ENCODE data around the gene TAF10.

The TAF10 gene

DNA sequence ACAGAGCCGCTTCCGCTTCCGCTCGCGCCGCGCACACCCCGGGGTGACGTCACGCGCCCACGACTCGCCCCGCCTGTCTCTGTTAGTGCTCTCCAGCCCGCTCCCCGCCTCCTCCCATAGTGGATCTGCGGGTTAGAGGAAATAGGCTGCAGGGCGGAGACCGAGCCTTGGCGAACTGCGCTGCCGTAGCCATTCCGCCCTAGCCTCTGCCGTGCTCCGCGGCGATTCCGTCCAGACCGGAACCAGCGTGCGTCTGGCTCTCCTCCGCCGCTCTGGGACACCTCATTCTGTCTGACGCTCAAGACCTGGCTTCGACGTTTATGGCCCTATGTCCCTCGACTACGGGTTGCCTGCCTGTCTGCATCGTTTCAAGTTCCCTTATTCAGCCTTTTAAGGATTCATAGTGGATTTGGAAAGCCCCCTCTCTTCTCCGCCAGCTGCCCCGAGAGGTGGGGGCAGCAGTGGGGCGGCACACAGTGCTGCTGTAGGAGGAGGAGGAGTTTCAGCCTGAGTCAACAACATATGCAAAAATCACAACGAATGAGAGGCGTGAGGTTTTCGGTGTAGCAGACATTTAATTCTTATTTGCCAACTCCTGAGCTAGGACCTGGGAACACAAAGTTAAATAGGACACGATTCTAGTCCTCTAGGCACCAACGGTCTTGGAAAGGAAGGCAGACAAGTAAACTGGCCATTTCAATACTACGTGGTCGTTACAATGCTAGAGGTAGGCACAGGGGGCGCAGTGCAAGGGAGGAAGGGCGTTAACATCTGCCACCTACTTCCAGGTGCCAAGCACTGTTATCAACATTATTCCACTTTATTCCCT, at the start of gene TAF10:
Gene TAF10, minus strand, starts transcription at position 4 of the 829 bp plus-strand sequence. CDS start 27 bp downstream, outside the sequence.
- H3K9me3 ChIP-seq: no peaks in the 10 kb centered on the region
- H3K27me3 ChIP-seq (ENCODE audit: low read depth): no peaks in the 10 kb centered on the region
- H3K36me3 ChIP-seq (replicated peaks): peaks cover 45% of the 10 kb centered on the region
- in situ Hi-C loops (cut with MboI; ENCODE audit: low sequenced_read_pairs): loop anchor here (5.0 kb wide), 1 partner anchor 70 kb away; the partner anchor contains the start of gene MRPL17
- H3K4me1 ChIP-seq: peaks cover 6% of the 10 kb centered on the region
- H3K4me3 ChIP-seq: peak within 1 kb of the TSS; percentile 64
- peak; percentile 90 to 97 for DNase-seq (ENCODE audit: low spot score in 2 of 2)

DNA sequence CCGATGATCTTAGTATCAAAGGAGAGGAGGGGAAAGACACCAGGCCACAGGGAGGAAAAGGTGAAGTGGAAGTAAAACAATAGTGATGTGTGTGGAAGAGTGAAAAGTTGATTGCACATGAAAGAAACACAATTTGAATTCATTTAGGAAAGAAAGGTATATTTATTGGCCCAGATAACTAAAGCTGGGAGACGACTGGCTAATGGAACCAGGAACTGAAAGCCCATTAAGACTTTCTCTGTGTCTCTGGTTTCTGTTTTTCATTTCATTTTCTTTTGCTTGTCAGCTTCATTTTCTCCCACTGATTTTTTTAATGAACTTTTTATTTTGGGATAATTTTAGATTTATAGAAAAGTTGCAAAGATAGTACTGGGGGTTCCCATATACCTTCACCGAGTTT, 48.7 kb upstream of the TAF10 start:
- H3K36me3 ChIP-seq (replicated peaks): no peaks in the 10 kb centered on the region
- no peaks in the 10 kb centered on the region for H3K9me3 ChIP-seq
- peaks cover 5% of the 10 kb centered on the region; the same call in 1 of the 2 replicates for H3K27me3 ChIP-seq (ENCODE audit: low read depth)
- no peak overlapping the region for H3K4me3 ChIP-seq
- no peak for DNase-seq (ENCODE audit: low spot score in 2 of 2)
- in situ Hi-C loops (cut with MboI; ENCODE audit: low sequenced_read_pairs): no loop called here
- no peaks in the 10 kb centered on the region for H3K4me1 ChIP-seq

DNA sequence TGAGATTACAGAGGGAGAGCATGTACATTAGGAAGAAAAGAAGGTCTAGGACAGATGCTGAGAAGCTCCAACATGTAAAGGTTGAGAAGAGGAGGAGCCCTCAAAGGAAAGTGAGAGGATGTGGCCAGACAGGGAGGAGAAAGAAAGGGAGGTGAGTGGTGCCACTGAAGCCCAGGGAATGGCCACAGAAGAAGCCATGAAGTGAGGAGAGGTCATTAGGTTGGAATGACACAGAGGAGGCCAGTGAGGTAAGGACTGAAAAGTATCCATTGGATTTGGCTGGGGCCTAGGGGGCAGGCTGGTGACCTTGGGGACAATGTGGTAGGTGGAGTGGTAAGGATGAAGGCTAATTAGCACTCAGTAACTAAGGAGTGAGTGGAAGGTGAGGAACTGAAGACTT, 46.6 kb upstream of the TAF10 start:
- Histone ChIP-seq H3K4me1 (no peaks in the 10 kb centered on the region), H3K27me3 (ENCODE audit: low read depth) (peaks cover 5% of the 10 kb centered on the region; the same call in 1 of the 2 replicates), H3K9me3 (no peaks in the 10 kb centered on the region), H3K4me3 (no peak overlapping the region), H3K36me3 (replicated peaks) (no peaks in the 10 kb centered on the region)
- in situ Hi-C loops (cut with MboI; ENCODE audit: low sequenced_read_pairs): no loop called here
- no peak for DNase-seq (ENCODE audit: low spot score in 2 of 2)

DNA sequence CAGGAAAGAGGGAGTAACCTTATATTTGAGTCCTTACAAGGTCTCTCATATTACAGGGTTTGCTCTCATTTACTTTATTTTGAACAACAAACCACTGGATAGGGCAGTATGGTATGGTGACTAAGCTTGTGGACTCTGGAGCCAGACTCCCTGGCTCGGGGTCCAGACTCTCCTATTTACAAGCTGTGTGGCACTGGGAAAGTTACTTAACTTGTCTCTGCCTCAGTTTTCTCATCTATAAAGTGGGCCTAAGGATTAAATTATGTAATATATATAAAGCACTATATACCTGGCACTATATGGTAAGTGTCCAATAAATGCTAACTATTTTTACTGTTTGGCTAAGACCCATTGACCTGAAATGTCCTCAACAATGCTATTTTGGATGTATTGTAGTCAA, 45.3 kb upstream of the TAF10 start:
- in situ Hi-C loops (cut with MboI; ENCODE audit: low sequenced_read_pairs): no loop called here

DNA sequence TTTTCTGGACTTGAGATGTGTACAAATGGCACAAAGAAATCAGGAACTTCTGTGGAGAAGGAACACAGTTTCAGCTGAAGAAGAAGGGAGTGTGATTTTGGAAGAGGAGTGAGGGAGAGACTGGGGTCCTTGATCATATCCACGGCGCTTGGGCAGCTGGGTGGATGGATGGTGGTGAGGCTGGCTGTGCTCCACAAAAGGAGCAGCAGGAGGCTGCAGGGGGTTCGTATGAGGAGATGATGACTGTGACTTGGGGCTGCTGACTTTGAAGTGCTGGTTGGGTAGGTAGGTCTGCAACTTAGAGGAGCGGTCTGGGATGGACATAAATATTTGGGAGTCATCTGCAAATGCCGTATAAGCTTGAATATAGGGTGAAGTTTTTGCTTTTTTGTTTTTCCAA, 44.9 kb upstream of the TAF10 start:
- peaks cover 7% of the 10 kb centered on the region for H3K27me3 ChIP-seq (ENCODE audit: low read depth)
- DNase-seq (ENCODE audit: low spot score in 2 of 2): no peak
- no peaks in the 10 kb centered on the region for H3K36me3 ChIP-seq (replicated peaks)
- no peaks in the 10 kb centered on the region for H3K4me1 ChIP-seq
- no peak overlapping the region for H3K4me3 ChIP-seq
- in situ Hi-C loops (cut with MboI; ENCODE audit: low sequenced_read_pairs): no loop called here
- no peaks in the 10 kb centered on the region for H3K9me3 ChIP-seq

More for the DNA sequence above, 45.3 kb upstream of the TAF10 start:
- no peak for DNase-seq (ENCODE audit: low spot score in 2 of 2)
- Histone ChIP-seq H3K4me3 (no peak overlapping the region), H3K36me3 (replicated peaks) (no peaks in the 10 kb centered on the region), H3K9me3 (no peaks in the 10 kb centered on the region), H3K27me3 (ENCODE audit: low read depth) (peaks cover 5% of the 10 kb centered on the region; the same call in 1 of the 2 replicates), H3K4me1 (no peaks in the 10 kb centered on the region)

DNA sequence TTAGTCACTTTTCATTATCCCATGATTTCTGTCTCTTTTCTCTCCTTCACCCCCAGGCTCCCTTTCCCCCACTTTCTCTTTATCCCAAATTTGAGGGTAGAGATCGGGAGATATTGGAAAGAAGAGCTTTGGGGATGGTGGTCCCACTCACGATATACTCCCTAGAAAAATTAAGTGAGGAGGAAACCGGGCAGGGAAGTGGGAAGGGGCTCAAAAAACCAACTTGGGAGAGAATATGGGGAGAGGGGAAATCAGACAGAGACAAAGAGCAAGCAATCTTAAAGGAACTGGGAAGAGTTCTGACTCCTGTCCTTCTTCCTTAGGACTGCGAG, 44.5 kb upstream of the TAF10 start:
- H3K9me3 ChIP-seq: no peaks in the 10 kb centered on the region
- peaks cover 9% of the 10 kb centered on the region for H3K27me3 ChIP-seq (ENCODE audit: low read depth)
- in situ Hi-C loops (cut with MboI; ENCODE audit: low sequenced_read_pairs): no loop called here
- DNase-seq (ENCODE audit: low spot score in 2 of 2): no peak
- H3K4me3 ChIP-seq: no peak overlapping the region
- no peaks in the 10 kb centered on the region for H3K36me3 ChIP-seq (replicated peaks)
- no peaks in the 10 kb centered on the region for H3K4me1 ChIP-seq

DNA sequence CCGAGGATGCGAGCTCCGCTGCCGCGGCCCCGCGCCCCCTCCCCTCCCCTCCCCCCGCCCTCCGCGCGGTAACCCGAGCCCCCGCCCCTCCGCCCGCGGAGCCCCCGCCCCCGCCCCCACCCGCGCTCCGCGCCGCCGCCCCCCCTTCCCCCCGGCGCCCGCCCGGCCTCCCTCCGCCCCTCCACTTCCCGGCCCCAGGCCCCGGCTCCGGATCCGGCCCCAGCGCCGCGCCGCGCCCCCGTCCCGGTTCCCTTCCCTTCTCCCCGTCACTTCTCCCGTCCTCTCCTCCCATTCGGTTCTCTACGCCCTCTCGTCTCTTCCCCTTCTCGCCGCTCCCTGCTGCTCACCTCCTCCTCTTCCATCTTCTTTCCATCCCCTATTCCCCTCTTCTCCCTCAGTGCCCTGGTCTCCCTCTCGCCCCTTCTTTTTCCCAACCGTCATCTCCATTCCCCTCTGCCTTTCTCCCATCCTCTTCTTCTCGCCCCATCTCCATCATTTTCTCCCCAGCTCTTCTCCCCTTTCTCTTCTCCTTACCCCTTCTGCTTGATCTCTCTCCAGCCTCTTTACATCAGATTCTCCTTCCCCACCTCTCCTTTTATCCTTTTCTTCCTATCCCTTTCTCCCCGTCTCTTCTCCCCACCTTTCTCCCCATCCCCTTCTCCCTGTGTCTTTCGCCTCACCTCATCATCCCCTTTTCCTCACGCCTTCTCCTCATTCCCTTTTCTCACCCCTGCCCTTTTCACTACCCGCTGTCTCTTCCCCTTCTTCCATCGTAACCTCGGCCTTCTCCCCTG, 44.0 kb upstream of the TAF10 start, which contains the start of gene DCHS1:
Gene DCHS1, minus strand, starts transcription at position 20 of the 794 bp plus-strand sequence. CDS start 14,196 bp downstream, outside the sequence.
- H3K36me3 ChIP-seq (replicated peaks): no peaks in the 10 kb centered on the region
- H3K4me1 ChIP-seq: no peaks in the 10 kb centered on the region
- H3K4me3 ChIP-seq: peak within 1 kb of the TSS; percentile 32
- in situ Hi-C loops (cut with MboI; ENCODE audit: low sequenced_read_pairs): no loop called here
- peaks cover 9% of the 10 kb centered on the region for H3K27me3 ChIP-seq (ENCODE audit: low read depth)
- no peaks in the 10 kb centered on the region for H3K9me3 ChIP-seq
- DNase-seq (ENCODE audit: low spot score in 2 of 2): peak in 1 of 2 experiments; percentile 57

DNA sequence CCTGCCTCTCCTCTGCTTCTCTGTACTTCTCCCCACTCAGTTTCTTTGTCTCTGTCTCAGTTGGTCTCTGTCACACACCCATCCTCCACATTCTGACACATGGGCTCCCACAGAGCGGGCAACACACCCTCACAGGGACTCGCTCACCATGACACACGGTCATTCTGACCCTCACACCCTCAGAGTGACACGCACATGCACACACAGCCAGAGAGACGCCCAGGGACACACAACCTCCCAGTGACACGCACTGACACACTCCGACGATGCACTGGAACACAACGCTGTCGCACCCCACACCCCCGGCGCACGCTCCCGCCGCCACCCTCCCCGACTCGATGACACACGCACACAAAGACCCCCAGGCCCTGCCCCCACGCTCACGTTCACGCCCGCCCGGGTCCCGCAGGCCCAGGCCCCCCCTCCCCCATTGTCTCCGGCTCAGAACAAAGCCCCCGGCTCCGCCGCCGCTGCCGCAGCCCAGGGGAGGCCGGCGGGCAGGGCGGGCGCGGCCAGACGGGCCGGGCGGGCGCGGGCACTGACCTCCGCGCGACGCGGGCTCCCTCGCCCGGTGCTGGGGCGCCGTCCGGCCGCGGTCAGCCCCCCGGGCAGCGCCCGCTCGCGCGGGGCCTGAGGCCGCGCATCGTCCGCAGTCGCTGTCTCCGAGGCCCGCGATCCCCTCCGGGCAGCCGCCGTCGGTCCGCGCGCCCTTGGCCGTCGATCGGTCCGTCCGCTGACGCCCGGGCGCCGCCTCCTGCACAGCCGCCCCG, 43.2 kb upstream of the TAF10 start:
- no peaks in the 10 kb centered on the region for H3K4me1 ChIP-seq
- in situ Hi-C loops (cut with MboI; ENCODE audit: low sequenced_read_pairs): no loop called here
- H3K36me3 ChIP-seq (replicated peaks): no peaks in the 10 kb centered on the region
- no peaks in the 10 kb centered on the region for H3K9me3 ChIP-seq
- DNase-seq (ENCODE audit: low spot score in 2 of 2): peak in 1 of 2 experiments; percentile 17
- peaks cover 9% of the 10 kb centered on the region for H3K27me3 ChIP-seq (ENCODE audit: low read depth)
- peak overlapping the region; percentile 8; the same call in 1 of the 2 replicates for H3K4me3 ChIP-seq

DNA sequence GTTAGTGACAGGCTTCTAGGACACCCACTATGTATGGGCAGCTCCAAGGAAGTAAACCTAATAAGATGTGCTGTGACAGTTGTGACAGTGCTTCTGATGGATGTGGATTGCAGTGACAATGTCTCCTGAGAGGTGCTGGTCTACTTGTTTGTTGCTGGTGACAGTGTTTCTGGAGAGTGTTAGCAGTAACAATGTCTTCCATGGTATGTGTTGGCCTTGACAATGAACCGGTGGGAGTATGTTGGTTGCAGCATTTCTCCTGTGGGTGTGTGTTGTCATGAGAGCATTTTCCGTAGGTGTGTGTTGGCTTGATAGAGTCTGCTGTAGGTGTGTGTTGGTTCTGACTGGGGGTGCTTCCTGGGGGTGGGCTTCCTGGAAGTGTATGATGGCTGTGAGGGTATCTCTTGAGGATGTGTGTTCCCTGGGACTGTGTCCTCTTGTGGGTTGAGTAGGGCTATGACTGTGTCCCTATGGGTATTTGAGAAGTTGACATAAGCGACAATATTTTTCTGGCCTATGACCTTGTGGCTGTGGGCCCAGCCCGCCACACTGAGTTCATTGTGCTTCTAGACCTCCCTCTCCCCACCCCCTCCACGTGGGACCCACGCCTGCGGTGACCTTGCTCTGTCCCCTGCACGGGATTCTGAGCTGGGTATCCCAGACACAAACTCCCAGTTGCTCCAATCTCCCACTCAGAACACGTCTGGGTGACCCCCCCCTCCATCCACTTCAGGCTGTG, 42.4 kb upstream of the TAF10 start:
- Histone ChIP-seq H3K36me3 (replicated peaks) (no peaks in the 10 kb centered on the region), H3K27me3 (ENCODE audit: low read depth) (peaks cover 9% of the 10 kb centered on the region), H3K9me3 (no peaks in the 10 kb centered on the region), H3K4me3 (no peak overlapping the region), H3K4me1 (no peaks in the 10 kb centered on the region)
- DNase-seq (ENCODE audit: low spot score in 2 of 2): no peak
- in situ Hi-C loops (cut with MboI; ENCODE audit: low sequenced_read_pairs): no loop called here

DNA sequence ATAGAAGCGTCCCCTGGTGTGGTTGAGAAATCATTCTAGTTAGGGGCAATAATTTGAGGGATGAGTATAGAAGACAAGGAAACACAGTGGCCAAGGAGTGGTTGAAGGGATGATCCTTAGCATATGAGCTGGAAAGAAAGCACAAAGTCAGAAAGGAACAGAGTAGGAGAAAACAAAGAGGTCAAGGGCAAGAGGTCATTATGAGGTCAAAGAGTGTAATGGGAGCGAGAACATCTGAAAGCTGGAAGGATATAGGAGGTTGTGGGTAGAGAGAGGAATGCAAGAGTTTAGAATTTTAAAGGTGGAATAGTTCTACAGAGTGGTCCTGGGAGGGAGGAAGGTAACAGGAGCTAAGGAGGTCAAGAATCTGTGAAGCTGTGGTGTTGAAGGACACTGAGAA, 41.6 kb upstream of the TAF10 start:
- Histone ChIP-seq H3K9me3 (no peaks in the 10 kb centered on the region), H3K27me3 (ENCODE audit: low read depth) (peaks cover 9% of the 10 kb centered on the region), H3K4me3 (no peak overlapping the region), H3K36me3 (replicated peaks) (no peaks in the 10 kb centered on the region), H3K4me1 (no peaks in the 10 kb centered on the region)
- in situ Hi-C loops (cut with MboI; ENCODE audit: low sequenced_read_pairs): no loop called here
- DNase-seq (ENCODE audit: low spot score in 2 of 2): no peak

DNA sequence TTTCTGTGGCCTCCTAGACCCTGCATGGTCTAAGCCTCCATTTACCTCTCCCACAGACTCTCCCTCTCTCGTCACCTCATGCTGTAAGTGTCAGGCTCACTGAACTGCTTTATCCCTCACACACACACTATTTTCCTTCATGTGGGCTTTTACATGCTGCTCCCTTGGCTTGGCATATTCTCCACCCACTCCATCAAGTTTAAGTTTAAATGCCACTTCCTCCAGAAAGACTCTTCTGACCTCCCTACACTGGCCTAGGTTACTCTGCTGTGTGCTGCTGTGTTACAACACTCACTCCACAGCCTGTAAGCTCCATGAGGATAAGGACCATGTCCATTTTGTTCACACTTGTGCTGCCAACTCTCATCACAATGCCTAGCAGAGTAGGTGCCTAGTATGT, 41.1 kb upstream of the TAF10 start:
- in situ Hi-C loops (cut with MboI; ENCODE audit: low sequenced_read_pairs): no loop called here
- no peaks in the 10 kb centered on the region for H3K36me3 ChIP-seq (replicated peaks)
- no peaks in the 10 kb centered on the region for H3K4me1 ChIP-seq
- H3K4me3 ChIP-seq: no peak overlapping the region
- H3K9me3 ChIP-seq: no peaks in the 10 kb centered on the region
- H3K27me3 ChIP-seq (ENCODE audit: low read depth): peaks cover 9% of the 10 kb centered on the region
- DNase-seq (ENCODE audit: low spot score in 2 of 2): no peak

DNA sequence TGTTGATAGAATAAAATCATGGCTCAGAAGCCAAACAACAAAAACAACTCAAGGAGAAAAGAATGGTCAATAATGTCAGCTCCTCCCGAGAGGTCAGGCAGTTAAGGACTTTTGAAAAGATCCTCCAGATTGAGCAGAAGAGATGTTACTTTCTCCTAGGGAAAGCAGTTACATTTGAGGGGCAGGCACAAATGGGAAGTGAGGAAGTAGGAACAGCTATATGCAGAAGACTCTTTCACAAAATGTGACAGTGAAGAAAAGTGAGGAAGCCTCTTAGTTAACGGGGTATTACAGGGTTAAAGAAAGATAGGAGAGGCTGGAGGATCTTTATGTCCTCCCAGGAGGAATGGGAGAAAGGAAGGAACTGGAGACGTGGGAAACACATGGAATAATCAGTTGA, 40.2 kb upstream of the TAF10 start:
- H3K4me1 ChIP-seq: no peaks in the 10 kb centered on the region
- H3K27me3 ChIP-seq (ENCODE audit: low read depth): peaks cover 4% of the 10 kb centered on the region
- H3K4me3 ChIP-seq: no peak overlapping the region
- DNase-seq (ENCODE audit: low spot score in 2 of 2): no peak
- H3K36me3 ChIP-seq (replicated peaks): no peaks in the 10 kb centered on the region
- in situ Hi-C loops (cut with MboI; ENCODE audit: low sequenced_read_pairs): no loop called here
- H3K9me3 ChIP-seq: no peaks in the 10 kb centered on the region

DNA sequence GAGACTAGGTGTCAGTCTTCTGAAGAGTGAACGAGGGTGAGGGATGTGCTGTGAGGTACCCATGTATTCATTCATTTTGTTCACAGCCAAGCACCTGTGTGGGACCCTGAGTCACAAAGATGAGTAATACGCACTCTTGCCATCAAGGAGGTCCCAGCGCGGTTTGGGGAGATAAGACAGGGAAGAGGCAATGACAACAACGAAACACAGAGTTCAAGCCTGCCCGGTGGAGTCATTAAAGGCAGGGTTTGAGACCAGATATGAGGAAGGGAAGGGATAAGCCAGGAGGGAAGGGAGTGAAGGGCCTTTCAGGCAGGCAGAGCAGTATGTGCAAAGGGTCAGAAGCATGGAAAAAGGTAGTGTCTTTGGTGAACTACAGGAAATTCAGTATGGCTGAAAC, 39.0 kb upstream of the TAF10 start:
- in situ Hi-C loops (cut with MboI; ENCODE audit: low sequenced_read_pairs): no loop called here
- no peaks in the 10 kb centered on the region for H3K4me1 ChIP-seq

More for the DNA sequence above, 39.0 kb upstream of the TAF10 start:
- peaks cover 4% of the 10 kb centered on the region for H3K27me3 ChIP-seq (ENCODE audit: low read depth)
- no peaks in the 10 kb centered on the region for H3K36me3 ChIP-seq (replicated peaks)
- H3K4me3 ChIP-seq: no peak overlapping the region
- H3K9me3 ChIP-seq: no peaks in the 10 kb centered on the region
- DNase-seq (ENCODE audit: low spot score in 2 of 2): no peak

All from HAP-1 (cell line).